HepG2 (cell line): ENCODE results near the gene PVALB. TPM values are rescaled to one million over a fixed set of nuclear protein-coding genes. Genes with fewer than 3 reads are reported as not detected.

Source experiments
- ATAC-seq: fragments of 200-7000 bp; cut with Tn5 transposase; 3 replicates; pipeline ENCODE4 v1.9.1; 2020; ENCODE audit warnings: mild to moderate bottlenecking, moderate library complexity
- BruUV-seq: library from RNA; stranded (reverse); fragments of 400-500 nt; replicated peaks from 2 replicates; lab custom pipeline; 2021; lab: Mats Ljungman, UMichigan
- CTCF ChIA-PET: fragments of 300-600 bp; formaldehyde crosslinking; extraction: SDS; loops from one replicate; lab custom pipeline; 2021; ENCODE audit warnings: low total read pairs, inconsistent platforms, low intra/inter-chr PET ratio; lab: Yijun Ruan, JAX
- POLR2A ChIA-PET: fragments of 350-600 bp; sonication (Branson Sonifier 250); formaldehyde crosslinking; loops from one replicate; lab custom pipeline; 2020; ENCODE audit warnings: antibody characterized with exemption, inconsistent platforms; lab: Yijun Ruan, JAX
- DNase-seq: peaks from one replicate; pipeline ENCODE4 v3.0.0-alpha.2; 2015; ENCODE audit warnings: low spot score
- FAIRE-seq: peaks from 3 replicates; lab custom pipeline; 2011; peaks lifted over from hg19 to GRCh38; lab: Jason Lieb, UNC
- H2AFZ ChIP-seq: one replicate; pipeline ENCODE4 v1.6.1; 2011; ENCODE audit warnings: low read length, inconsistent platforms
- H3K27ac ChIP-seq: fragments of 300-600 bp; 3 replicates; pipeline ENCODE4 v1.8.0; 2011; ENCODE audit warnings: mixed run types, mild to moderate bottlenecking, mixed read lengths, low read length, inconsistent platforms; ENCODE audit not compliant: insufficient read depth; ENCODE audit errors: extremely low read length
- H3K27me3 ChIP-seq, 2 experiments: fragments of 200-600 bp in 1 of 2; 2 replicates in 1 of 2; 3 replicates in 1 of 2; pipeline versions ENCODE4 v1.6.0 to v1.8.0; 2011; ENCODE audit warnings: low read length in 2 of 2, mild to moderate bottlenecking in 2 of 2, moderate library complexity in 2 of 2, inconsistent platforms in 1 of 2; ENCODE audit not compliant: insufficient read depth in 2 of 2, control insufficient read depth in 1 of 2
- H3K36me3 ChIP-seq, 2 experiments: fragments of 200-600 bp in 1 of 2; replicated peaks in 1 of 2; 2 replicates in 1 of 2; 3 replicates in 1 of 2; pipeline versions ENCODE4 v1.5.1 to v1.8.0; 2011; ENCODE audit warnings: low read length in 2 of 2, inconsistent platforms in 1 of 2; ENCODE audit not compliant: insufficient read depth in 2 of 2, control insufficient read depth in 1 of 2
- H3K4me1 ChIP-seq: 2 replicates; pipeline ENCODE4 v1.5.1; 2012; ENCODE audit warnings: low read length, inconsistent platforms; ENCODE audit not compliant: insufficient read depth
- H3K4me2 ChIP-seq: 2 replicates; pipeline ENCODE4 v1.6.0; 2011; ENCODE audit warnings: low read depth, low read length, inconsistent platforms
- H3K4me3 ChIP-seq, 3 experiments: fragments of 200-600 bp in 1 of 3; sonication (generic), shearing (Covaris generic) in 1 of 3; replicated peaks in 1 of 3; 2 replicates each; pipeline ENCODE4 v1.5.1; 2011 to 2016; ENCODE audit warnings: low read length in 3 of 3, inconsistent platforms in 2 of 3, low read depth in 2 of 3, mild to moderate bottlenecking in 2 of 3, control low read depth in 1 of 3, mixed read lengths in 1 of 3; ENCODE audit not compliant: insufficient read depth in 1 of 3
- H3K79me2 ChIP-seq: one replicate; pipeline ENCODE4 v1.6.1; 2011; ENCODE audit warnings: low read length, inconsistent platforms; ENCODE audit not compliant: insufficient read depth
- H3K9ac ChIP-seq: 2 replicates; pipeline ENCODE4 v1.6.0; 2011; ENCODE audit warnings: mild to moderate bottlenecking, low read depth, low read length, inconsistent platforms; ENCODE audit not compliant: insufficient read depth
- H3K9me3 ChIP-seq: 2 replicates; pipeline ENCODE4 v1.5.1; 2012; ENCODE audit warnings: mild to moderate bottlenecking, low read length
- H4K20me1 ChIP-seq: 2 replicates; pipeline ENCODE4 v1.6.0; 2011; ENCODE audit warnings: inconsistent platforms, mild to moderate bottlenecking, low read length, moderate library complexity; ENCODE audit not compliant: insufficient read depth
- ARNT2 ChIP-seq: sonication (generic); formaldehyde crosslinking; IDR thresholded peaks from 2 replicates; pipeline ENCODE4 v1.8.0; 2022; ENCODE audit warnings: mild to moderate bottlenecking, low read depth, missing genetic modification reagents, moderate library complexity
- NR0B2 ChIP-seq: sonication (generic); formaldehyde crosslinking; IDR thresholded peaks from 2 replicates; pipeline ENCODE4 v1.4.0; 2020; ENCODE audit warnings: mild to moderate bottlenecking, missing genetic modification reagents
- PHF20 ChIP-seq: sonication (generic); formaldehyde crosslinking; IDR thresholded peaks from 2 replicates; pipeline ENCODE4 v1.5.0; 2020; ENCODE audit warnings: mild to moderate bottlenecking, missing genetic modification reagents
- POGK ChIP-seq: sonication (generic); formaldehyde crosslinking; conservative IDR thresholded peaks from 2 replicates; pipeline ENCODE4 v1.8.0; 2022; ENCODE audit warnings: mild to moderate bottlenecking, moderate library complexity, missing genetic modification reagents
- ZFX ChIP-seq: sonication (generic); formaldehyde crosslinking; IDR thresholded peaks from 2 replicates; pipeline ENCODE4 v1.4.0; 2020; ENCODE audit warnings: mild to moderate bottlenecking, low read depth, missing genetic modification reagents, moderate library complexity
- ZNF225 ChIP-seq: sonication (generic); formaldehyde crosslinking; IDR thresholded peaks from 2 replicates; pipeline ENCODE4 v1.4.0; 2020; ENCODE audit warnings: mild to moderate bottlenecking, missing genetic modification reagents
- ZNF230 ChIP-seq: sonication (generic); formaldehyde crosslinking; IDR thresholded peaks from 2 replicates; pipeline ENCODE4 v1.4.0; 2020; ENCODE audit warnings: mild to moderate bottlenecking, missing genetic modification reagents
- ZNF619 ChIP-seq: sonication (generic); formaldehyde crosslinking; IDR thresholded peaks from 2 replicates; pipeline ENCODE4 v1.4.0; 2020; ENCODE audit warnings: mild to moderate bottlenecking, missing genetic modification reagents
- WGBS: methylation state at CpG from one replicate; pipeline ENCODE4 v1.1.6; 2017; ENCODE audit warnings: low lambda C conversion rate; 5-methylcytosine and 5-hydroxymethylcytosine counted together
- in situ Hi-C: cut with HindIII; loops from 2 replicates; pipeline ENCODE4 v1.10.0; 2017; ENCODE audit warnings: low pct_unique_long_range_greater_than_20kb; ENCODE audit not compliant: extremely low pct_ligation_motif_present
- intact Hi-C: fragments of 100-400 bp; cut with micrococcal nuclease; formaldehyde crosslinking; loops from one replicate; pipeline ENCODE4 v1.10.0; 2022; ENCODE audit not compliant: unreplicated experiment
- polyA plus RNA-seq, 8 experiments: library from polyadenylated mRNA; depleted of rRNA in 3 of 8; stranded (reverse) in 7 of 8; unstranded in 1 of 8; fragments of >200 nt; fragmentation: Illumina TruSeq in 4 of 8; extraction: Trizol in 4 of 8; gene quantifications; 2 replicates each; pipeline versions ENCODE4 v1.2.1 to v1.2.3, GENCODE V29; 2011 to 2016; ENCODE audit warnings: low read depth in 4 of 8, missing spikeins in 1 of 8, mixed read lengths in 1 of 8; ENCODE audit not compliant: insufficient read depth in 1 of 8
- total RNA-seq, 5 experiments: library from RNA; depleted of rRNA; stranded (reverse); fragments of >200 nt; fragmentation: Illumina TruSeq; extraction: Trizol; gene quantifications; 2 replicates each; pipeline ENCODE4 v1.2.3, GENCODE V29; 2016; ENCODE audit warnings: low read depth in 1 of 5
- TF ChIP-seq, protein P1 (sequence below): fragments of 450-650 bp; IDR thresholded peaks from 2 replicates; pipeline ENCODE4 v1.6.1; 2017; ENCODE audit warnings: mild to moderate bottlenecking

PVALB gene
- total and polyA plus RNA-seq, 2 of the 13 experiments (the other 11 are each of a cell fraction or from before 2014, with no cell fraction given), result not detected

DNA sequence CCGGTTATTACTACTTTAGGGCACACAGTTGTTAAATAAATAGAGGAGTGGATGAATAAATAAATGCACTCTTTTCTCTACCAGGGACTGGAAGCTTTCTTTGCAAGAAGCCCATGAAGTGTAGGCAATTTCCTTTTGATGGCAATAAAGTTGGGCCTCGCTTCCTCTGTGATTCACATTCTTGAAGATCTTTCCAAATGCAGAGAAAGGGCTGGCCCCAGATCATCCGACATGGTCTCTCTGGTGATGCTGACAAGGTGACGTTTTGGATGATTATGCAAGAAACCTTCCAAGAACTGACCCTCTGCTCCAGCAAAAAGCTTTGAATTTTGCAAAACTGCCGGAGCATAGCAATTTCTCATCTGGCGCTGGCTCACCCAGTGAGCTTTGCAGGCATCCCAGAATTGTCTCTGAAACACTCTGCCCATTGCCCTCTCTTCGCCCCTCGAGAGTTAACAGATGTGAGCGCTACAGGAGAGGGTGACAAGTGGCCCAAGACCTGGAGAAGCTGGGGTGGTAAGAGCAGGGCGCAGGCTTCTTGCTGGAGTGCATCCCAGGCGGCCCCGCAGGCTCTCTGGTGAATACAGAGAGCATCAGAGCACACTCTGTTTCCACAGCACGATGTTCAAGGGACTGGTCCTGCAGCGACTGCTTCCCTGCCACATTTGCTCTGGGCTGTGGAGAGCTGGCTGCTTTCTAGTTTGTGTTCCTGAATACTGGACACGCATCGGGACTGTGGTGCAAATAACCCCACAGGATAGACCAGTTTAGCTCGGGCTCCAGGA, 29.4 kb downstream of the PVALB start:
- CTCF ChIA-PET, result no interaction called here
- H3K79me2 ChIP-seq, result no peaks in the 10 kb centered on the region
- WGBS, result 8% methylated on average over 16 of the region's 17 CpGs
- no peaks in the 10 kb centered on the region for H4K20me1 ChIP-seq
- no peak overlapping the region for H3K9ac ChIP-seq
- intact Hi-C loops (no loop called here), in situ Hi-C loops (no loop called here)
- H3K9me3 ChIP-seq, result no peaks in the 10 kb centered on the region
- no peak overlapping the region for H3K27ac ChIP-seq
- FAIRE-seq (no peak), DNase-seq (no peak), ATAC-seq (no peak)
- H3K36me3 ChIP-seq, result no peaks in the 10 kb centered on the region
- H3K4me3 ChIP-seq, result no peak overlapping the region
- TF ChIP-seq ZNF230 (CRISPR knock-in tag), result no peak
- TF ChIP-seq ZFX (CRISPR knock-in tag), result no peak
- no peak for TF ChIP-seq POGK (CRISPR knock-in tag)
- no peak for TF ChIP-seq ARNT2
- no peak for TF ChIP-seq NR0B2 (CRISPR knock-in tag)
- TF ChIP-seq, protein P1, sequence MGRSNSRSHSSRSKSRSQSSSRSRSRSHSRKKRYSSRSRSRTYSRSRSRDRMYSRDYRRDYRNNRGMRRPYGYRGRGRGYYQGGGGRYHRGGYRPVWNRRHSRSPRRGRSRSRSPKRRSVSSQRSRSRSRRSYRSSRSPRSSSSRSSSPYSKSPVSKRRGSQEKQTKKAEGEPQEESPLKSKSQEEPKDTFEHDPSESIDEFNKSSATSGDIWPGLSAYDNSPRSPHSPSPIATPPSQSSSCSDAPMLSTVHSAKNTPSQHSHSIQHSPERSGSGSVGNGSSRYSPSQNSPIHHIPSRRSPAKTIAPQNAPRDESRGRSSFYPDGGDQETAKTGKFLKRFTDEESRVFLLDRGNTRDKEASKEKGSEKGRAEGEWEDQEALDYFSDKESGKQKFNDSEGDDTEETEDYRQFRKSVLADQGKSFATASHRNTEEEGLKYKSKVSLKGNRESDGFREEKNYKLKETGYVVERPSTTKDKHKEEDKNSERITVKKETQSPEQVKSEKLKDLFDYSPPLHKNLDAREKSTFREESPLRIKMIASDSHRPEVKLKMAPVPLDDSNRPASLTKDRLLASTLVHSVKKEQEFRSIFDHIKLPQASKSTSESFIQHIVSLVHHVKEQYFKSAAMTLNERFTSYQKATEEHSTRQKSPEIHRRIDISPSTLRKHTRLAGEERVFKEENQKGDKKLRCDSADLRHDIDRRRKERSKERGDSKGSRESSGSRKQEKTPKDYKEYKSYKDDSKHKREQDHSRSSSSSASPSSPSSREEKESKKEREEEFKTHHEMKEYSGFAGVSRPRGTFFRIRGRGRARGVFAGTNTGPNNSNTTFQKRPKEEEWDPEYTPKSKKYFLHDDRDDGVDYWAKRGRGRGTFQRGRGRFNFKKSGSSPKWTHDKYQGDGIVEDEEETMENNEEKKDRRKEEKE, result no peak
- TF ChIP-seq ZNF619 (CRISPR knock-in tag), result no peak
- TF ChIP-seq ZNF225 (CRISPR knock-in tag), result no peak
- no peak for TF ChIP-seq PHF20 (CRISPR knock-in tag)
- H3K27me3 ChIP-seq, result peaks cover 4 to 61% of the 10 kb centered on the region in 2 experiments; a peak in 3 of 5 replicates
- POLR2A ChIA-PET, result no interaction called here
- H3K4me1 ChIP-seq, result no peaks in the 10 kb centered on the region
- no peak overlapping the region for H3K4me2 ChIP-seq
- H2AFZ ChIP-seq, result no peak overlapping the region
- BruUV-seq, result no TSS peak
